Neural cell (in vitro differentiated cells): ENCODE results near the gene TMEM132C. TPM values are rescaled to one million over a fixed set of nuclear protein-coding genes. Genes with fewer than 3 reads are reported as not detected.

Source experiments
- H2AFZ ChIP-seq: fragments of 200-600, 300-800 bp; sonication (generic), shearing (Covaris generic); 2 replicates; pipeline ENCODE4 v1.6.0; 2014; ENCODE audit warnings: low read depth, mild to moderate bottlenecking, antibody characterized with exemption, low read length, moderate library complexity
- H3F3A ChIP-seq: fragments of 200-600 bp; shearing (Covaris generic); 2 replicates; pipeline ENCODE4 v1.6.1; 2016; ENCODE audit warnings: mild to moderate bottlenecking, moderate library complexity, mixed read lengths, antibody characterized with exemption, low read length; ENCODE audit not compliant: insufficient read depth, poor library complexity, severe bottlenecking
- H3K27ac ChIP-seq: fragments of 200-600, 300-800 bp; sonication (generic), shearing (Covaris generic); 2 replicates; pipeline ENCODE4 v1.5.1; 2014; ENCODE audit warnings: mild to moderate bottlenecking, low read length, moderate library complexity
- H3K27me3 ChIP-seq: fragments of 300-800, 200-600 bp; sonication (generic), shearing (Covaris generic); 2 replicates; pipeline ENCODE4 v1.6.0; 2014; ENCODE audit warnings: mild to moderate bottlenecking, low read depth, low read length, moderate library complexity; ENCODE audit not compliant: insufficient read depth
- H3K36me3 ChIP-seq: fragments of 300-800, 200-600 bp; sonication (generic), shearing (Covaris generic); 2 replicates; pipeline ENCODE4 v1.5.1; 2014; ENCODE audit warnings: mild to moderate bottlenecking, antibody characterized with exemption, low read length, moderate library complexity; ENCODE audit not compliant: insufficient read depth
- H3K4me2 ChIP-seq: fragments of 300-800, 200-600 bp; sonication (generic), shearing (Covaris generic); 2 replicates; pipeline ENCODE4 v1.6.0; 2014; ENCODE audit warnings: mild to moderate bottlenecking, low read length
- H3K4me3 ChIP-seq: fragments of 300-800, 200-600 bp; sonication (generic), shearing (Covaris generic); 2 replicates; pipeline ENCODE4 v1.5.1; 2014; ENCODE audit warnings: mild to moderate bottlenecking, low read length, moderate library complexity
- H3K79me2 ChIP-seq: fragments of 200-600 bp; shearing (Covaris generic); replicated peaks from 2 replicates; pipeline ENCODE4 v1.6.0; 2014; ENCODE audit warnings: mild to moderate bottlenecking, low read length, moderate library complexity; ENCODE audit not compliant: insufficient read depth
- H3K9ac ChIP-seq: fragments of 300-800, 200-600 bp; sonication (generic), shearing (Covaris generic); 2 replicates; pipeline ENCODE4 v1.6.1; 2016; ENCODE audit warnings: mild to moderate bottlenecking, low read length, mixed read lengths
- H3K9me2 ChIP-seq: fragments of 200-600 bp; shearing (Covaris generic); 2 replicates; pipeline ENCODE4 v1.6.1; 2016; ENCODE audit warnings: mild to moderate bottlenecking, low read length, mixed read lengths; ENCODE audit not compliant: insufficient read depth
- H3K9me3 ChIP-seq: fragments of 200-600, 300-800 bp; sonication (generic), shearing (Covaris generic); 2 replicates; pipeline ENCODE4 v1.6.1; 2016; ENCODE audit warnings: mild to moderate bottlenecking, mixed run types, low read length, moderate library complexity, mixed read lengths
- H4K20me1 ChIP-seq: fragments of 200-600 bp; shearing (Covaris generic); 2 replicates; pipeline ENCODE4 v1.6.1; 2016; ENCODE audit warnings: mild to moderate bottlenecking, mixed run types; ENCODE audit not compliant: insufficient read depth
- EP300 ChIP-seq: fragments of 450-650 bp; conservative IDR thresholded peaks from 2 replicates; pipeline ENCODE4 v1.6.1; 2014; ENCODE audit warnings: antibody characterized with exemption, mild to moderate bottlenecking, moderate library complexity; ENCODE audit not compliant: poor library complexity, severe bottlenecking
- EZH2 ChIP-seq: fragments of 200-600, 300-800 bp; shearing (Covaris generic), sonication (generic); IDR thresholded peaks from 2 replicates; pipeline ENCODE4 v1.6.1; 2014; ENCODE audit warnings: antibody characterized with exemption, low read length, borderline replicate concordance, mild to moderate bottlenecking; ENCODE audit not compliant: insufficient read depth, poor library complexity, severe bottlenecking
- MXI1 ChIP-seq: fragments of 450-650 bp; conservative IDR thresholded peaks from 2 replicates; pipeline ENCODE4 v1.6.1; 2014; ENCODE audit warnings: antibody characterized with exemption, mild to moderate bottlenecking; ENCODE audit not compliant: poor library complexity, severe bottlenecking
- POLR2AphosphoS5 ChIP-seq: IDR thresholded peaks from 2 replicates; pipeline ENCODE4 v1.6.1; 2012
- RAD21 ChIP-seq: fragments of 450-650 bp; conservative IDR thresholded peaks from 2 replicates; pipeline ENCODE4 v1.6.1; 2014; ENCODE audit warnings: antibody characterized with exemption, mild to moderate bottlenecking, moderate library complexity
- SMC3 ChIP-seq: fragments of 450-650 bp; conservative IDR thresholded peaks from 2 replicates; pipeline ENCODE4 v1.6.1; 2014; ENCODE audit warnings: antibody characterized with exemption, mild to moderate bottlenecking, moderate library complexity; ENCODE audit not compliant: poor library complexity
- TAF1 ChIP-seq: IDR thresholded peaks from 2 replicates; pipeline ENCODE4 v1.6.1; 2012; ENCODE audit warnings: low read depth
- polyA plus RNA-seq: library from polyadenylated mRNA; depleted of rRNA; stranded (reverse); fragments of >200 nt; gene quantifications from 2 replicates; pipeline ENCODE4 v1.2.3, GENCODE V29; 2014
- TF ChIP-seq, protein P1 (sequence below): IDR thresholded peaks from 2 replicates; pipeline ENCODE4 v1.6.1; 2012; ENCODE audit warnings: borderline replicate concordance
- TF ChIP-seq, protein P2 (sequence below): fragments of 450-650 bp; IDR thresholded peaks from 2 replicates; pipeline ENCODE4 v1.5.1; 2014; ENCODE audit warnings: antibody characterized with exemption, mild to moderate bottlenecking, moderate library complexity; ENCODE audit not compliant: poor library complexity, severe bottlenecking

Gene TMEM132C
- polyA plus RNA-seq, 1 donor from 2014 or later, result 0.06 TPM

DNA sequence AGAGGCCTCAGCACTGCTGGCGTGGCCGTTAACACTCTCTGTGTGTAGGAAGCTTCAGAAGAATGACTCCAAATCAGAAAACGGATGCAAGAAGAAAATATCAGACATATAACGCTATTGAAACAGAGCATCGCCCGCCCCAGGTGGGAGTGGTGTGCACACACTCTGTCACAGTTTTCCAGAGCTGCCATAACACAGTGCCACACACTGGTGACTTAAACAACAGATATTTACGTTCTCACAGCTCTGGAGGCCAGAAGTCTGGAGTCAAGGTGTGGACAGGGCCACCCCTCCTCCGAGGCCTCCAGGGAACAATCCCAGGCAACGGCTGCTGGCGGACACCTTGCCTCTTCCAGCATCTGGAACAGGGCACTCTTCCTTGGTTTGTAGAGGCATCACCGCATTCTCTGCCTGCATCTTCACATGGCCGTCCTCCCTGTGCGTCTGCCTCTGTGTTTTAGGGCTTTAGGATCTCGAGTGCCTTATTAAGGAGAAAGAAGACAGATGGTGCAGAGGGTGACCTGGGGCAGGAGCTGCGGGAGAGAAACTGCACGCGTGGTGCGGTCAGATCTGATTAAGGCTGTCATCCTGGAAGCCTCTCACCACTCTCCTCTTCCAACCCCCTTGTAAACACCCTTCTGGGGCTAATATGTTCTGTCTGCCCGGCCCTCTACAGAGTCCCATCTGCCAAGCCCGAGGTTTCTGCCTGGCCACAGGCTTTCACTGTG lies 415.7 kb downstream of the TMEM132C start:
- no peaks in the 10 kb centered on the region for H3K79me2 ChIP-seq
- H3K4me2 ChIP-seq, result no peak overlapping the region
- no peaks in the 10 kb centered on the region for H3K9me3 ChIP-seq
- no peak overlapping the region for H3K9ac ChIP-seq
- no peaks in the 10 kb centered on the region for H3K27me3 ChIP-seq
- TF ChIP-seq, protein P1, sequence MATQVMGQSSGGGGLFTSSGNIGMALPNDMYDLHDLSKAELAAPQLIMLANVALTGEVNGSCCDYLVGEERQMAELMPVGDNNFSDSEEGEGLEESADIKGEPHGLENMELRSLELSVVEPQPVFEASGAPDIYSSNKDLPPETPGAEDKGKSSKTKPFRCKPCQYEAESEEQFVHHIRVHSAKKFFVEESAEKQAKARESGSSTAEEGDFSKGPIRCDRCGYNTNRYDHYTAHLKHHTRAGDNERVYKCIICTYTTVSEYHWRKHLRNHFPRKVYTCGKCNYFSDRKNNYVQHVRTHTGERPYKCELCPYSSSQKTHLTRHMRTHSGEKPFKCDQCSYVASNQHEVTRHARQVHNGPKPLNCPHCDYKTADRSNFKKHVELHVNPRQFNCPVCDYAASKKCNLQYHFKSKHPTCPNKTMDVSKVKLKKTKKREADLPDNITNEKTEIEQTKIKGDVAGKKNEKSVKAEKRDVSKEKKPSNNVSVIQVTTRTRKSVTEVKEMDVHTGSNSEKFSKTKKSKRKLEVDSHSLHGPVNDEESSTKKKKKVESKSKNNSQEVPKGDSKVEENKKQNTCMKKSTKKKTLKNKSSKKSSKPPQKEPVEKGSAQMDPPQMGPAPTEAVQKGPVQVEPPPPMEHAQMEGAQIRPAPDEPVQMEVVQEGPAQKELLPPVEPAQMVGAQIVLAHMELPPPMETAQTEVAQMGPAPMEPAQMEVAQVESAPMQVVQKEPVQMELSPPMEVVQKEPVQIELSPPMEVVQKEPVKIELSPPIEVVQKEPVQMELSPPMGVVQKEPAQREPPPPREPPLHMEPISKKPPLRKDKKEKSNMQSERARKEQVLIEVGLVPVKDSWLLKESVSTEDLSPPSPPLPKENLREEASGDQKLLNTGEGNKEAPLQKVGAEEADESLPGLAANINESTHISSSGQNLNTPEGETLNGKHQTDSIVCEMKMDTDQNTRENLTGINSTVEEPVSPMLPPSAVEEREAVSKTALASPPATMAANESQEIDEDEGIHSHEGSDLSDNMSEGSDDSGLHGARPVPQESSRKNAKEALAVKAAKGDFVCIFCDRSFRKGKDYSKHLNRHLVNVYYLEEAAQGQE, result no peak
- TF ChIP-seq MXI1, result no peak
- TF ChIP-seq EP300, result no peak
- TF ChIP-seq SMC3, result no peak
- TF ChIP-seq EZH2, result no peak
- TF ChIP-seq RAD21, result no peak
- TF ChIP-seq, protein P2, sequence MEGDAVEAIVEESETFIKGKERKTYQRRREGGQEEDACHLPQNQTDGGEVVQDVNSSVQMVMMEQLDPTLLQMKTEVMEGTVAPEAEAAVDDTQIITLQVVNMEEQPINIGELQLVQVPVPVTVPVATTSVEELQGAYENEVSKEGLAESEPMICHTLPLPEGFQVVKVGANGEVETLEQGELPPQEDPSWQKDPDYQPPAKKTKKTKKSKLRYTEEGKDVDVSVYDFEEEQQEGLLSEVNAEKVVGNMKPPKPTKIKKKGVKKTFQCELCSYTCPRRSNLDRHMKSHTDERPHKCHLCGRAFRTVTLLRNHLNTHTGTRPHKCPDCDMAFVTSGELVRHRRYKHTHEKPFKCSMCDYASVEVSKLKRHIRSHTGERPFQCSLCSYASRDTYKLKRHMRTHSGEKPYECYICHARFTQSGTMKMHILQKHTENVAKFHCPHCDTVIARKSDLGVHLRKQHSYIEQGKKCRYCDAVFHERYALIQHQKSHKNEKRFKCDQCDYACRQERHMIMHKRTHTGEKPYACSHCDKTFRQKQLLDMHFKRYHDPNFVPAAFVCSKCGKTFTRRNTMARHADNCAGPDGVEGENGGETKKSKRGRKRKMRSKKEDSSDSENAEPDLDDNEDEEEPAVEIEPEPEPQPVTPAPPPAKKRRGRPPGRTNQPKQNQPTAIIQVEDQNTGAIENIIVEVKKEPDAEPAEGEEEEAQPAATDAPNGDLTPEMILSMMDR, result no peak
- TF ChIP-seq POLR2AphosphoS5, result no peak
- no peak for TF ChIP-seq TAF1
- H2AFZ ChIP-seq, result no peak overlapping the region
- no peaks in the 10 kb centered on the region for H4K20me1 ChIP-seq
- no peak overlapping the region for H3K4me3 ChIP-seq
- H3K9me2 ChIP-seq, result no peaks in the 10 kb centered on the region
- no peaks in the 10 kb centered on the region for H3K36me3 ChIP-seq
- no peaks in the 10 kb centered on the region for H3F3A ChIP-seq
- H3K27ac ChIP-seq, result no peak overlapping the region

DNA sequence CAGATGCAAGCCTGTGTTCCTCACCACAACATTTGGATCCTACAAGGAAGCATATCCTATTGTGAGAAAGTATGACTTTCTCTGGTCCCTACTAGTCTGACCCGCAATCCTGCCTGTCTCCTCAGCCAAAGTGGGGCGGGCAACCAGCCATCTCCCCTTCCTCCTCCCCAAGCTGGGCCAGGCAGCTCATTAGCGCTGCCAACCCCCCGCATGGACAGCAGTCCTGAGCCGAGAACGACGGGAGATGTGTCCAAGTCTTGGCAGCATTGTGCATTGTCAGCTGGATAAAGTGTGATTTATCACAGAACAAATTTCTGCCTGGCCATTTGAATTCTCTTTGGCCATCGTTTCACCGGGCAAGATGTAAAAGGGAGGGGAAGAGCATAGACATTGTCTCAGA lies 417.4 kb downstream of the TMEM132C start:
- Histone ChIP-seq H2AFZ (no peak overlapping the region), H3K79me2 (no peaks in the 10 kb centered on the region), H3K36me3 (no peaks in the 10 kb centered on the region), H3K27me3 (no peaks in the 10 kb centered on the region), H3F3A (no peaks in the 10 kb centered on the region), H3K9ac (no peak overlapping the region), H3K27ac (no peak overlapping the region), H3K9me3 (no peaks in the 10 kb centered on the region), H3K9me2 (no peaks in the 10 kb centered on the region), H4K20me1 (no peaks in the 10 kb centered on the region), H3K4me2 (no peak overlapping the region), H3K4me3 (no peak overlapping the region)
- TF ChIP-seq POLR2AphosphoS5 (no peak), RAD21 (no peak), EZH2 (no peak), SMC3 (no peak), MXI1 (no peak), TAF1 (no peak), EP300 (no peak)
- TF ChIP-seq, protein P2, result no peak
- TF ChIP-seq, protein P1, result no peak
